AG04449 (cell line): ENCODE measurements around the gene HOXA1.

ENCODE experiments used
- CTCF ChIA-PET: fragments of 350-600 bp; formaldehyde crosslinking; extraction: SDS; loops from one replicate; lab custom pipeline; 2021; ENCODE audit warnings: antibody characterized with exemption; lab: Yijun Ruan, JAX
- POLR2A ChIA-PET: fragments of 400-600, 350-600 bp; formaldehyde crosslinking; extraction: SDS; loops from one replicate; lab custom pipeline; 2020; ENCODE audit warnings: antibody characterized with exemption, inconsistent platforms; lab: Yijun Ruan, JAX
- DNase-seq: peaks from one replicate; pipeline ENCODE4 v3.0.0-alpha.2; 2010; ENCODE audit warnings: low read depth, low spot score
- H3K4me3 ChIP-seq: 2 replicates; pipeline ENCODE4 v1.5.1; 2011; ENCODE audit warnings: low read depth, mild to moderate bottlenecking, control low read depth, low read length
- CTCF ChIP-seq: IDR thresholded peaks from one replicate; pipeline ENCODE4 v1.5.1; 2011; ENCODE audit warnings: mild to moderate bottlenecking, moderate library complexity, low read length, control low read depth, inconsistent platforms; ENCODE audit not compliant: insufficient read depth; ENCODE audit errors: missing control alignments

The HOXA1 gene

GRCh38 chr7:27111751-27112277 is 16.0 kb upstream of the HOXA1 start:
- DNase-seq: no peak
- POLR2A ChIA-PET: no interaction called here
- no peak overlapping the region for H3K4me3 ChIP-seq
- no peak for TF ChIP-seq CTCF
- CTCF ChIA-PET: no interaction called here

GRCh38 chr7:27111042-27111750 is 15.4 kb upstream of the HOXA1 start:
- POLR2A ChIA-PET: interaction anchor here (1.2 kb wide), 1 partner anchor 15 kb away, joined by 6 read pairs; the partner anchor contains the start of gene HOXA1
- no peak overlapping the region for H3K4me3 ChIP-seq
- CTCF ChIA-PET: no interaction called here
- TF ChIP-seq CTCF: no peak
- no peak for DNase-seq

- peak; percentile 31 for DNase-seq
- CTCF ChIA-PET: interaction anchor here (1.2 kb wide), 1 partner anchor 8 kb away, joined by 4 read pairs; no protein-coding TSS in a partner anchor
- POLR2A ChIA-PET: interaction anchor here (1.2 kb wide), 1 partner anchor 14 kb away, joined by 6 read pairs; the partner anchor contains the start of gene HOXA1
- TF ChIP-seq CTCF: no peak
- H3K4me3 ChIP-seq: peak overlapping the region; percentile 29
These were observed 14.6 kb upstream of the HOXA1 start for GRCh38 chr7:27110186-27111031.

- H3K4me3 ChIP-seq: no peak overlapping the region
- no peak for TF ChIP-seq CTCF
- DNase-seq: no peak
- CTCF ChIA-PET: interaction anchor here (1.2 kb wide), 1 partner anchor 9 kb away, joined by 4 read pairs; no protein-coding TSS in a partner anchor
- POLR2A ChIA-PET: no interaction called here
These were observed 13.8 kb upstream of the HOXA1 start for GRCh38 chr7:27109466-27110185.

- ChIA-PET CTCF (interaction anchor here (0.9 to 1.2 kb wide), 2 partner anchors 10 to 12 kb away, joined by 3 to 4 read pairs; no protein-coding TSS in a partner anchor), POLR2A (no interaction called here)
- no peak overlapping the region for H3K4me3 ChIP-seq
- TF ChIP-seq CTCF: no peak
- DNase-seq: no peak
These were observed 12.8 kb upstream of the HOXA1 start for GRCh38 chr7:27108390-27109127.
